MCF 10A (cell line): ENCODE measurements around the gene MGAT2. TPM values are rescaled to one million over a fixed set of nuclear protein-coding genes. Genes with fewer than 3 reads are reported as not detected.
"Not testable (repeated sequence)": the region's sequence is repeated elsewhere in the genome, so short reads cannot be mapped to it uniquely, and the experiment has no call there.

Experiments
- BruUV-seq: library from RNA; stranded (reverse); fragments of 400-500 nt; replicated peaks from 2 replicates; lab custom pipeline; 2021; lab: Mats Ljungman, UMichigan
- CTCF ChIA-PET: fragments of 300-600 bp; sonication (Branson Sonifier 250); formaldehyde crosslinking; extraction: SDS; loops from one replicate; lab custom pipeline; 2021; ENCODE audit warnings: antibody characterized with exemption, inconsistent platforms; lab: Yijun Ruan, JAX
- POLR2A ChIA-PET: fragments of 300-600, 350-650 bp; sonication (Branson Sonifier 250); formaldehyde crosslinking; extraction: SDS; loops from one replicate; lab custom pipeline; 2020; ENCODE audit warnings: antibody characterized with exemption, inconsistent platforms; lab: Yijun Ruan, JAX
- DNase-seq: peaks from one replicate; pipeline ENCODE4 v3.0.0-alpha.2; 2018; ENCODE audit not compliant: unreplicated experiment
- H3K27ac Mint-ChIP-seq: one replicate; pipeline ENCODE4 v1.8.0; 2022; ENCODE audit warnings: mild to moderate bottlenecking, low read depth, mixed read lengths; ENCODE audit not compliant: unreplicated experiment
- H3K27me3 Mint-ChIP-seq: one replicate; pipeline ENCODE4 v1.8.0; 2022; ENCODE audit warnings: mixed read lengths; ENCODE audit not compliant: insufficient read depth, unreplicated experiment
- H3K36me3 Mint-ChIP-seq: one replicate; pipeline ENCODE4 v1.8.0; 2022; ENCODE audit warnings: mild to moderate bottlenecking, moderate library complexity, mixed read lengths; ENCODE audit not compliant: insufficient read depth, unreplicated experiment
- H3K4me1 Mint-ChIP-seq: one replicate; pipeline ENCODE4 v1.8.0; 2022; ENCODE audit warnings: mixed read lengths; ENCODE audit not compliant: insufficient read depth, unreplicated experiment
- H3K4me3 Mint-ChIP-seq: one replicate; pipeline ENCODE4 v1.8.0; 2022; ENCODE audit warnings: mild to moderate bottlenecking, moderate library complexity, mixed read lengths; ENCODE audit not compliant: unreplicated experiment
- H3K9me3 Mint-ChIP-seq: one replicate; pipeline ENCODE4 v1.8.0; 2022; ENCODE audit warnings: mixed read lengths; ENCODE audit not compliant: unreplicated experiment
- CTCF ChIP-seq: fragments of 200-600 bp; IDR thresholded peaks from one replicate; pipeline ENCODE4 v1.8.0; 2022; ENCODE audit warnings: antibody characterized with exemption, mild to moderate bottlenecking; ENCODE audit not compliant: unreplicated experiment
- intact Hi-C: fragments of 100-400 bp; cut with micrococcal nuclease; formaldehyde crosslinking; loops from 2 replicates; pipeline ENCODE4 v1.14.1; 2022
- total RNA-seq: library from RNA; stranded (reverse); gene quantifications from 2 replicates; pipeline ENCODE4 v1.2.3, GENCODE V29; 2022

Gene MGAT2
- total RNA-seq, 1 experiment from 2014 or later: 43.8 TPM

GRCh38 chr14:49615776-49616175 is 4.8 kb upstream of the MGAT2 start:
- no peak overlapping the region for H3K27ac Mint-ChIP-seq
- H3K4me3 Mint-ChIP-seq: no peak overlapping the region
- BruUV-seq: no TSS peak

GRCh38 chr14:49617852-49618519 is 2.6 kb upstream of the MGAT2 start:
- peaks cover 28% of the 10 kb centered on the region for H3K4me1 Mint-ChIP-seq
- no peak for TF ChIP-seq CTCF
- ChIA-PET CTCF (interaction anchor here (0.8 to 1.5 kb wide), 3 partner anchors 16 to 209 kb away, joined by 3 to 5 read pairs (median 4); no protein-coding TSS in a partner anchor), POLR2A (interaction anchor here (0.7 to 1.5 kb wide), 7 partner anchors 8 to 31 kb away, joined by 3 to 6 read pairs (median 3); partner anchors contain the start of gene RPS29)
- peak overlapping the region; percentile 31 for H3K4me3 Mint-ChIP-seq
- peaks cover 53% of the 10 kb centered on the region for H3K36me3 Mint-ChIP-seq
- intact Hi-C loops: no loop called here
- H3K9me3 Mint-ChIP-seq: no peaks in the 10 kb centered on the region
- DNase-seq: no peak
- BruUV-seq: no TSS peak
- no peaks in the 10 kb centered on the region for H3K27me3 Mint-ChIP-seq
- H3K27ac Mint-ChIP-seq: peak overlapping the region; percentile 99

More at GRCh38 chr14:49615776-49616175, 4.8 kb upstream of the MGAT2 start:
- intact Hi-C loops: no loop called here
- H3K36me3 Mint-ChIP-seq: peaks cover 63% of the 10 kb centered on the region
- no peaks in the 10 kb centered on the region for H3K27me3 Mint-ChIP-seq
- CTCF ChIA-PET: no interaction called here
- TF ChIP-seq CTCF: no peak
- no peak for DNase-seq
- POLR2A ChIA-PET: interaction anchor here (1.8 kb wide), 1 partner anchor 30 kb away, joined by 7 read pairs; the partner anchor contains the start of gene RPS29
- H3K9me3 Mint-ChIP-seq: no peaks in the 10 kb centered on the region
- H3K4me1 Mint-ChIP-seq: peaks cover 18% of the 10 kb centered on the region

GRCh38 chr14:49619273-49619672 is 1.3 kb upstream of the MGAT2 start:
- intact Hi-C loops, BruUV-seq, H3K9me3 Mint-ChIP-seq, CTCF ChIA-PET, H3K27me3 Mint-ChIP-seq, DNase-seq: not testable (repeated sequence)
- Mint-ChIP-seq H3K4me1 (peaks cover 28% of the 10 kb centered on the region), H3K36me3 (peaks cover 57% of the 10 kb centered on the region), H3K27ac (peak overlapping the region; percentile 99), H3K4me3 (peak overlapping the region; percentile 99)
- POLR2A ChIA-PET: interaction anchor here (1.0 to 8.1 kb wide), 10 partner anchors 9 to 1212 kb away, joined by 3 to 280 read pairs (median 12); partner anchors contain the start of genes DNAAF2, KLHDC2, LRR1 and NIN

- BruUV-seq: TSS peak; percentile 61
Observed at GRCh38 chr14:49619730-49620129, 869 bp upstream of the MGAT2 start.

More at GRCh38 chr14:49619730-49620129, 869 bp upstream of the MGAT2 start:
- TF ChIP-seq CTCF: no peak
- peak overlapping the region; percentile 99 for H3K27ac Mint-ChIP-seq
- ChIA-PET CTCF (interaction anchor here (0.6 to 2.3 kb wide), 5 partner anchors 13 to 147 kb away, joined by 3 to 13 read pairs (median 7); partner anchors contain the start of genes LRR1 and RPS29), POLR2A (interaction anchor here (0.7 to 8.1 kb wide), 26 partner anchors 8 to 1211 kb away, joined by 3 to 280 read pairs (median 5); partner anchors contain the start of genes CDKL1, DNAAF2, KLHDC1 and KLHDC2)
- intact Hi-C loops: loop anchor here (1.0 to 5.0 kb wide), 2 partner anchors 33 to 157 kb away; partner anchors contain the start of gene RPS29
- peaks cover 62% of the 10 kb centered on the region for H3K36me3 Mint-ChIP-seq
- no peaks in the 10 kb centered on the region for H3K27me3 Mint-ChIP-seq
- no peaks in the 10 kb centered on the region for H3K9me3 Mint-ChIP-seq
- DNase-seq: no peak
- H3K4me3 Mint-ChIP-seq: peak overlapping the region; percentile 99
- peaks cover 28% of the 10 kb centered on the region for H3K4me1 Mint-ChIP-seq
